Loucy (cell line): ENCODE data around the gene GAS6.

ENCODE experiments used
- H2AFZ ChIP-seq: fragments of 200-600 bp; sonication (generic); 2 replicates; pipeline ENCODE4 v1.6.0; 2016; ENCODE audit warnings: antibody characterized with exemption, mild to moderate bottlenecking, low read length, moderate library complexity
- H3F3A ChIP-seq: fragments of 200-600 bp; 2 replicates; pipeline ENCODE4 v1.6.0; 2016; ENCODE audit warnings: antibody characterized with exemption, low read depth, mild to moderate bottlenecking
- H3K27me3 ChIP-seq: fragments of 200-600 bp; sonication (generic); 2 replicates; pipeline ENCODE4 v1.6.1; 2014; ENCODE audit warnings: low read length, mild to moderate bottlenecking; ENCODE audit not compliant: insufficient read depth, poor library complexity, severe bottlenecking
- H3K36me3 ChIP-seq: fragments of 200-600 bp; sonication (generic); 2 replicates; pipeline ENCODE4 v1.6.1; 2016; ENCODE audit warnings: low read length; ENCODE audit not compliant: insufficient read depth
- H3K4me1 ChIP-seq: fragments of 200-600 bp; sonication (generic); 2 replicates; pipeline ENCODE4 v1.5.1; 2014; ENCODE audit warnings: low read length, mild to moderate bottlenecking; ENCODE audit not compliant: insufficient read depth, poor library complexity, severe bottlenecking
- H3K4me2 ChIP-seq: fragments of 200-600 bp; sonication (generic); 2 replicates; pipeline ENCODE4 v1.6.0; 2014; ENCODE audit warnings: antibody characterized with exemption, low read length, low read depth, mild to moderate bottlenecking; ENCODE audit not compliant: poor library complexity, severe bottlenecking
- H3K4me3 ChIP-seq: fragments of 200-600 bp; sonication (generic); 2 replicates; pipeline ENCODE4 v1.5.1; 2014; ENCODE audit warnings: low read length, mild to moderate bottlenecking, mixed read lengths; ENCODE audit not compliant: poor library complexity, severe bottlenecking
- H3K79me2 ChIP-seq: fragments of 200-600 bp; sonication (generic); 2 replicates; pipeline ENCODE4 v1.6.1; 2014; ENCODE audit warnings: low read length; ENCODE audit not compliant: insufficient read depth
- H3K9ac ChIP-seq: fragments of 200-600 bp; sonication (generic); 2 replicates; pipeline ENCODE4 v1.6.0; 2014; ENCODE audit warnings: mild to moderate bottlenecking, low read depth, low read length, moderate library complexity; ENCODE audit not compliant: poor library complexity, severe bottlenecking
- H3K9me2 ChIP-seq: fragments of 200-600 bp; sonication (generic); replicated peaks from 2 replicates; pipeline ENCODE4 v1.6.1; 2016; ENCODE audit warnings: low read depth, low read length, mixed read lengths
- H3K9me3 ChIP-seq: fragments of 200-600 bp; sonication (generic); 2 replicates; pipeline ENCODE4 v1.6.1; 2014; ENCODE audit warnings: mild to moderate bottlenecking, antibody characterized with exemption, low read length, low read depth; ENCODE audit not compliant: insufficient read depth
- H4K20me1 ChIP-seq: fragments of 200-600 bp; sonication (generic); 2 replicates; pipeline ENCODE4 v1.6.0; 2014; ENCODE audit warnings: antibody characterized with exemption, low read length, mild to moderate bottlenecking; ENCODE audit not compliant: insufficient read depth, poor library complexity, severe bottlenecking
- EZH2phosphoT487 ChIP-seq: fragments of 200-600 bp; IDR thresholded peaks from 2 replicates; pipeline ENCODE4 v1.6.1; 2018; ENCODE audit warnings: antibody characterized with exemption, mild to moderate bottlenecking, moderate library complexity, borderline replicate concordance
- TF ChIP-seq, protein P1 (sequence below): fragments of 200-600 bp; sonication (generic); conservative IDR thresholded peaks from 2 replicates; pipeline ENCODE4 v1.5.1; 2014; ENCODE audit warnings: mild to moderate bottlenecking, antibody characterized with exemption, low read length

Gene GAS6

DNA sequence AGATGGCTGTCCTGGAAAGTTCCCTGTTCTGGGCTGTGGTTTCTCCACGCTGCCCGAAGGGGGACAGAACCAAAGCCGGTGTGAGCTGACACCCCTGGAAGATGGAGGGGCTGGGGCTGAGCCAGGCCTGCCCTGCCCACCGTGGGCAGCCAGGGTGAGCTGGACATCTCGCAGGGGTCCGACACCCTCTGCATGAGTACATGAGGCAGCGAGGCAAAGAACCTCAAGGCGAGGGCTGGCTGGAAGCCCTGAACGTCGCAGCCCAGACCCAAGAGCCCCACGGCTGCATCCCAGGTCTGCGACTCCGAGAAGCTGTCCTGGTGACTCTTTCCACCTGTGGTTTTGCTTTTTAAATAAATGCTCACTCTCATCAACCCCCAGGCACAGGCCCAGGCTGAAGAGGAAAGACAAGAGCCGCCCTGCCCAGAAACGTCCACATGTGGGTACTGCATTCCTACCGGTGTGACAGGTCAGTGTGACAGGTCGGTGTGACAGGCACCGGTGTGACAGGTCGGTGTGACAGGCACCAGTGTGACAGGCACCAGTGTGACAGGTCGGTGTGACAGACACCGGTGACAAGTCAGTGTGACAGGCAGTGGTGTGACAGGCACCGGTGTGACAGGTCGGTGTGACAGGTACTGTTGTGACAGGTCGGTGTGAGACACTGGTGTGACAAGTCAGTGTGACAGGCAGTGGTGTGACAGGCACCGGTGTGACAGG is 30.6 kb downstream of the GAS6 start:
- no peak overlapping the region for H3K4me2 ChIP-seq
- H3K79me2 ChIP-seq: no peaks in the 10 kb centered on the region
- no peaks in the 10 kb centered on the region for H3K36me3 ChIP-seq
- no peak for TF ChIP-seq EZH2phosphoT487
- TF ChIP-seq, protein P1, sequence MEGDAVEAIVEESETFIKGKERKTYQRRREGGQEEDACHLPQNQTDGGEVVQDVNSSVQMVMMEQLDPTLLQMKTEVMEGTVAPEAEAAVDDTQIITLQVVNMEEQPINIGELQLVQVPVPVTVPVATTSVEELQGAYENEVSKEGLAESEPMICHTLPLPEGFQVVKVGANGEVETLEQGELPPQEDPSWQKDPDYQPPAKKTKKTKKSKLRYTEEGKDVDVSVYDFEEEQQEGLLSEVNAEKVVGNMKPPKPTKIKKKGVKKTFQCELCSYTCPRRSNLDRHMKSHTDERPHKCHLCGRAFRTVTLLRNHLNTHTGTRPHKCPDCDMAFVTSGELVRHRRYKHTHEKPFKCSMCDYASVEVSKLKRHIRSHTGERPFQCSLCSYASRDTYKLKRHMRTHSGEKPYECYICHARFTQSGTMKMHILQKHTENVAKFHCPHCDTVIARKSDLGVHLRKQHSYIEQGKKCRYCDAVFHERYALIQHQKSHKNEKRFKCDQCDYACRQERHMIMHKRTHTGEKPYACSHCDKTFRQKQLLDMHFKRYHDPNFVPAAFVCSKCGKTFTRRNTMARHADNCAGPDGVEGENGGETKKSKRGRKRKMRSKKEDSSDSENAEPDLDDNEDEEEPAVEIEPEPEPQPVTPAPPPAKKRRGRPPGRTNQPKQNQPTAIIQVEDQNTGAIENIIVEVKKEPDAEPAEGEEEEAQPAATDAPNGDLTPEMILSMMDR: no peak
- no peak overlapping the region for H2AFZ ChIP-seq
- H3K4me3 ChIP-seq: no peak overlapping the region
- no peaks in the 10 kb centered on the region; the same call in 1 of the 2 replicates for H3K9me3 ChIP-seq
- H3K9ac ChIP-seq: no peak overlapping the region
- no peaks in the 10 kb centered on the region for H3F3A ChIP-seq
- peaks cover 5% of the 10 kb centered on the region for H3K4me1 ChIP-seq
- no peaks in the 10 kb centered on the region for H3K9me2 ChIP-seq
- H3K27me3 ChIP-seq: no peaks in the 10 kb centered on the region
- no peaks in the 10 kb centered on the region for H4K20me1 ChIP-seq

DNA sequence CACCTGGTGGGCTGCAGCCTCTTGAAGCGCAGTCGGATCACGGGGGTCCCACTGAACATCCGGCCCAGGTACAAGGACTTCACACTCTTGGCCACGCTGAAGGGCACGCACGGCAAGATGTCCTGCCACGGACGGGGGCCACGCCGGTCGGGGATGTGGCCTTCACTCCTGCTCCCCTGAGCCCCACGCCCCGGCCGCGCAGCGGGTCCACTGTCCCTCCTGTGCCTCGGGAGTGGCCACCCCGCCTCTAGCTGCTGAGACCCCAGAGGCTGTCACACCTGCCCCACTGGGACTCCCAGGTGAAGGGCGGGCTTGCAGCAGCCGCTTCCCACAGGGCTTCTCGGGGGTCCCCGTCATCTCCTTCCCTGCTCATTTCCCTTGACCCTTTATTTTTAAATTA is 31.2 kb downstream of the GAS6 start:
- Histone ChIP-seq H3K36me3 (no peaks in the 10 kb centered on the region), H3K4me2 (no peak overlapping the region), H3K79me2 (no peaks in the 10 kb centered on the region), H2AFZ (no peak overlapping the region), H3K4me1 (peaks cover 5% of the 10 kb centered on the region), H3F3A (no peaks in the 10 kb centered on the region), H3K4me3 (no peak overlapping the region), H3K9me2 (no peaks in the 10 kb centered on the region), H3K9ac (no peak overlapping the region), H4K20me1 (no peaks in the 10 kb centered on the region), H3K27me3 (no peaks in the 10 kb centered on the region), H3K9me3 (no peaks in the 10 kb centered on the region; the same call in 1 of the 2 replicates)
- no peak for TF ChIP-seq EZH2phosphoT487
- TF ChIP-seq, protein P1: no peak

DNA sequence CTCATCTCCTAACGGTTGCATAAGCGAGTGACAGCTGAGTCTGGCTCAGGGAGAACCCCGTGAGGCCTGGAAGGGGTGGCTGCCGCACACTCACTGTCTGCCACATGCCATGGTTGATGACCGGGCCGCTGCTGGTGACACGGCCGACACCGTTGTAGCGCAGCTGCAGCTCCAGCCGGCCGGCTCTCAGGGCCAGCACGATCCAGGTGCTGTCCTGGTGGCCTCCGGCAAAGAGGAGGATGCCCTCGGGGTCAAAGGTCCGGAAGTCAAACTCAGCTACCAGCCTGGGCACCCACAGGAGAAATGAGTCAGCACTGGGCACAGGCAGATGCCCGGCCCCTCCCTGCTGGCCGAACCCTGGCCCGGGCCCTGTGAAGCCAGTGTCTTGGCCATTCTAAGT is 31.7 kb downstream of the GAS6 start:
- H3K4me2 ChIP-seq: no peak overlapping the region
- H3F3A ChIP-seq: no peaks in the 10 kb centered on the region
- peaks cover 4% of the 10 kb centered on the region for H3K4me1 ChIP-seq
- no peak overlapping the region for H2AFZ ChIP-seq
- H3K9me3 ChIP-seq: no peaks in the 10 kb centered on the region; the same call in 1 of the 2 replicates
- H3K4me3 ChIP-seq: no peak overlapping the region
- no peaks in the 10 kb centered on the region for H3K27me3 ChIP-seq
- H3K36me3 ChIP-seq: no peaks in the 10 kb centered on the region
- H3K9ac ChIP-seq: no peak overlapping the region
- TF ChIP-seq, protein P1: no peak
- no peak for TF ChIP-seq EZH2phosphoT487
- no peaks in the 10 kb centered on the region for H3K79me2 ChIP-seq
- no peaks in the 10 kb centered on the region for H3K9me2 ChIP-seq
- no peaks in the 10 kb centered on the region for H4K20me1 ChIP-seq
